ENCODE measurements around the gene HMGA1.

Gene HMGA1

GRCh38 chr6:34236443-34237315 is at the start of gene HMGA1:
Gene HMGA1, plus strand, starts transcription at chr6:34236873. Its CDS starts 3,908 bp downstream, at chr6:34240781.
- Mint-ChIP-seq H3K27me3 (no peaks in the 10 kb centered on the region), H3K9me3 (no peaks in the 10 kb centered on the region), H3K4me3 (peak within 1 kb of the TSS; percentile 78), H3K36me3 (ENCODE audit: low read depth) (peaks cover 18% of the 10 kb centered on the region), H3K27ac (peak within 1 kb of the TSS; percentile 89), H3K4me1 (ENCODE audit: low read depth) (peaks cover 48% of the 10 kb centered on the region)
- intact Hi-C loops (cut with micrococcal nuclease), result no loop called here

GRCh38 chr6:34189806-34190503 is 46.7 kb upstream of the HMGA1 start:
- peaks cover 7% of the 10 kb centered on the region for H3K27me3 Mint-ChIP-seq
- intact Hi-C loops (cut with micrococcal nuclease), result no loop called here
- peak overlapping the region; percentile 47 for H3K27ac Mint-ChIP-seq
- no peaks in the 10 kb centered on the region for H3K9me3 Mint-ChIP-seq
- peaks cover 14% of the 10 kb centered on the region for H3K4me1 Mint-ChIP-seq (ENCODE audit: low read depth)
- H3K4me3 Mint-ChIP-seq, result no peak overlapping the region
- H3K36me3 Mint-ChIP-seq (ENCODE audit: low read depth), result no peaks in the 10 kb centered on the region

GRCh38 chr6:34190504-34191122 is 46.1 kb upstream of the HMGA1 start:
- intact Hi-C loops (cut with micrococcal nuclease), result no loop called here
- Mint-ChIP-seq H3K4me3 (no peak overlapping the region), H3K36me3 (ENCODE audit: low read depth) (no peaks in the 10 kb centered on the region), H3K4me1 (ENCODE audit: low read depth) (peaks cover 14% of the 10 kb centered on the region), H3K27ac (peak overlapping the region; percentile 47), H3K27me3 (peaks cover 14% of the 10 kb centered on the region), H3K9me3 (no peaks in the 10 kb centered on the region)

GRCh38 chr6:34194772-34195171 is 41.9 kb upstream of the HMGA1 start:
- Mint-ChIP-seq H3K4me1 (ENCODE audit: low read depth) (peaks cover 19% of the 10 kb centered on the region), H3K27ac (no peak overlapping the region), H3K36me3 (ENCODE audit: low read depth) (no peaks in the 10 kb centered on the region), H3K27me3 (peaks cover 30% of the 10 kb centered on the region), H3K9me3 (no peaks in the 10 kb centered on the region), H3K4me3 (no peak overlapping the region)
- intact Hi-C loops (cut with micrococcal nuclease), result loop anchor here (5.0 kb wide), 1 partner anchor 32 kb away; no protein-coding TSS in a partner anchor

GRCh38 chr6:34195726-34196115 is 41.0 kb upstream of the HMGA1 start:
- H3K4me3 Mint-ChIP-seq, result no peak overlapping the region
- H3K27me3 Mint-ChIP-seq, result peaks cover 32% of the 10 kb centered on the region

GRCh38 chr6:34196116-34196832 is 40.4 kb upstream of the HMGA1 start:
- Mint-ChIP-seq H3K27me3 (peaks cover 33% of the 10 kb centered on the region), H3K4me1 (ENCODE audit: low read depth) (peaks cover 12% of the 10 kb centered on the region), H3K4me3 (peak overlapping the region; percentile 88), H3K9me3 (no peaks in the 10 kb centered on the region), H3K27ac (peak overlapping the region; percentile 42), H3K36me3 (ENCODE audit: low read depth) (no peaks in the 10 kb centered on the region)
- intact Hi-C loops (cut with micrococcal nuclease), result loop anchor here (1.0 to 5.0 kb wide), 3 partner anchors 34 to 219 kb away; partner anchors contain the start of gene SMIM29

More at GRCh38 chr6:34195726-34196115, 41.0 kb upstream of the HMGA1 start:
- Mint-ChIP-seq H3K4me1 (ENCODE audit: low read depth) (peaks cover 14% of the 10 kb centered on the region), H3K36me3 (ENCODE audit: low read depth) (no peaks in the 10 kb centered on the region), H3K9me3 (no peaks in the 10 kb centered on the region), H3K27ac (no peak overlapping the region)
- intact Hi-C loops (cut with micrococcal nuclease), result loop anchor here (1.0 to 5.0 kb wide), 3 partner anchors 33 to 220 kb away; partner anchors contain the start of gene SMIM29

- Mint-ChIP-seq H3K4me3 (peak overlapping the region; percentile 88), H3K27ac (peak overlapping the region; percentile 42), H3K4me1 (ENCODE audit: low read depth) (peaks cover 17% of the 10 kb centered on the region), H3K36me3 (ENCODE audit: low read depth) (no peaks in the 10 kb centered on the region), H3K9me3 (peaks cover 4% of the 10 kb centered on the region), H3K27me3 (peaks cover 33% of the 10 kb centered on the region)
- intact Hi-C loops (cut with micrococcal nuclease), result loop anchor here (1.0 to 5.0 kb wide), 3 partner anchors 35 to 218 kb away; partner anchors contain the start of gene SMIM29
Observed at GRCh38 chr6:34196833-34197195, 39.9 kb upstream of the HMGA1 start.

GRCh38 chr6:34200340-34200971 is 36.2 kb upstream of the HMGA1 start:
- Mint-ChIP-seq H3K27ac (no peak overlapping the region), H3K4me1 (ENCODE audit: low read depth) (peaks cover 24% of the 10 kb centered on the region), H3K36me3 (ENCODE audit: low read depth) (no peaks in the 10 kb centered on the region), H3K9me3 (peaks cover 10% of the 10 kb centered on the region), H3K4me3 (no peak overlapping the region), H3K27me3 (peaks cover 21% of the 10 kb centered on the region)
- intact Hi-C loops (cut with micrococcal nuclease), result no loop called here

GRCh38 chr6:34201455-34202107 is 35.1 kb upstream of the HMGA1 start:
- H3K4me1 Mint-ChIP-seq (ENCODE audit: low read depth), result peaks cover 20% of the 10 kb centered on the region
- H3K27me3 Mint-ChIP-seq, result peaks cover 16% of the 10 kb centered on the region
- no peak overlapping the region for H3K27ac Mint-ChIP-seq
- intact Hi-C loops (cut with micrococcal nuclease), result no loop called here
- no peak overlapping the region for H3K4me3 Mint-ChIP-seq
- H3K36me3 Mint-ChIP-seq (ENCODE audit: low read depth), result no peaks in the 10 kb centered on the region
- H3K9me3 Mint-ChIP-seq, result peaks cover 10% of the 10 kb centered on the region

- no peak overlapping the region for H3K4me3 Mint-ChIP-seq
- peaks cover 11% of the 10 kb centered on the region for H3K27me3 Mint-ChIP-seq
- H3K36me3 Mint-ChIP-seq (ENCODE audit: low read depth), result no peaks in the 10 kb centered on the region
- peaks cover 10% of the 10 kb centered on the region for H3K9me3 Mint-ChIP-seq
- intact Hi-C loops (cut with micrococcal nuclease), result no loop called here
- peaks cover 18% of the 10 kb centered on the region for H3K4me1 Mint-ChIP-seq (ENCODE audit: low read depth)
- no peak overlapping the region for H3K27ac Mint-ChIP-seq
Observed at GRCh38 chr6:34202329-34203201, 34.1 kb upstream of the HMGA1 start.

- peaks cover 3% of the 10 kb centered on the region for H3K27me3 Mint-ChIP-seq
- no peaks in the 10 kb centered on the region for H3K36me3 Mint-ChIP-seq (ENCODE audit: low read depth)
- H3K9me3 Mint-ChIP-seq, result peaks cover 10% of the 10 kb centered on the region
- H3K4me3 Mint-ChIP-seq, result no peak overlapping the region
- H3K27ac Mint-ChIP-seq, result no peak overlapping the region
- peaks cover 25% of the 10 kb centered on the region for H3K4me1 Mint-ChIP-seq (ENCODE audit: low read depth)
- intact Hi-C loops (cut with micrococcal nuclease), result no loop called here
Observed at GRCh38 chr6:34204693-34205092, 32.0 kb upstream of the HMGA1 start.

GRCh38 chr6:34205466-34205865 is 31.2 kb upstream of the HMGA1 start:
- Mint-ChIP-seq H3K27me3 (peaks cover 1% of the 10 kb centered on the region), H3K27ac (no peak overlapping the region), H3K4me3 (no peak overlapping the region), H3K4me1 (ENCODE audit: low read depth) (peaks cover 21% of the 10 kb centered on the region), H3K9me3 (peaks cover 10% of the 10 kb centered on the region), H3K36me3 (ENCODE audit: low read depth) (no peaks in the 10 kb centered on the region)
- intact Hi-C loops (cut with micrococcal nuclease), result no loop called here

Measured in dendritic cell treated with granulocyte-macrophage colony-stimulating factor and Interleukin-4, amounts not matched to agents 40 ng/mL and 50 ng/mL, for 4 days (primary cell).